CD4-positive, alpha-beta T cell treated with Interleukin-4 for 1 hour (primary cell): ENCODE data around the gene PRLH.
"Not testable (repeated sequence)": the region's sequence is repeated elsewhere in the genome, so short reads cannot be mapped to it uniquely, and the experiment has no call there.

Experiments
- DNase-seq, 2 donors: peaks; one replicate each; pipeline ENCODE4 v3.0.0-alpha.2; 2020 to 2022

PRLH gene

DNA sequence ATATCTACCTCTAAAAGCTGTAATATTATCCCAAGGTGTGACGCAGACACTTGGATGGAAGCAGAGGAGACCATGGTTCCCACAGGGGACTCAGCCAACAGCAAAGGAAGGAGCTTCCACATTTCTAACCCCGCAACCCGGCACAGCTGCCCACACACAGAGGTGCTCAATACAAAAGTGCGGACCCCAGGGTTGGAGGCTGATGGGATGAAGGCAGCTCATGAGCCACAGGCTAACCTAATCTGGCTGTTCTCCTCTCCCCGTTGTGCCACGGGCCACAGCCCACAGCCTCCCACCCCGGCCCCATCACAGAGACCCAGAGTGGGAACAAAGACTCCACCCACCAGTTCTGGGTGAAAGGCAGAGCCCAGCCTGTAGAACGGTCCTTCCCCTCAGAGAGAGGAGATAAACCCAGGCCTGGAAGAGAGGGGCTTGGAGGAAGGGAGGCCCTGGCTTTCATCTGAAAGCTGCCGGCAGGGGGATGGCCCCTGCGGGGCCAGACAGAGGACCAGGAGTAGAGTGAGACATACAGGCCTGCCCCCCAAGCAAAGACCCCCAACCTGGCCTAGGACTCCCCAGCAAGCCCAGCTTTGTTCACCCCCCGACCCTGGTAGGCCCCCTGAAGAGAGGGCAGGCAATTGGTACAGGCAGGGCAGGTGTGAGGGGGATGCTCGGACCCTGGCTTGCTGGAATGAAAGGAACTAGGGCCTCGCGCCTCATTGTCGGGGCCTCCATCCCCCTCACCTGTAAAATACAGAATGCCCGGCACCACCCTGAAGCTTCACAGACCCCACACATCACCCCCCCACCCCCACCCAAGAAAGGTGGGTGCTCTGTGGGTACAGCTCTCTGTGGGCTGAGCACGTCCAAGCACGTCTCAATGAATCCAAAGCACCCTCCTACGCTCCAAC lies 17.3 kb downstream of the PRLH start:
- DNase-seq = no peak

- no peak for DNase-seq
Observed at GRCh38 chr2:237585590-237586221, 19.3 kb downstream of the PRLH start.

GRCh38 chr2:237588044-237588696 lies 21.8 kb downstream of the PRLH start:
- no peak for DNase-seq

GRCh38 chr2:237590272-237591140 lies 24.1 kb downstream of the PRLH start, which contains the start of gene RAB17:
TSS of gene RAB17 (minus strand) at chr2:237590734. CDS start at chr2:237586154, 4,580 bp downstream.
- DNase-seq = no peak

- DNase-seq = peak in 1 of 2 donors; percentile 24
Observed at GRCh38 chr2:237591141-237591881, 24.9 kb downstream of the PRLH start.

DNA sequence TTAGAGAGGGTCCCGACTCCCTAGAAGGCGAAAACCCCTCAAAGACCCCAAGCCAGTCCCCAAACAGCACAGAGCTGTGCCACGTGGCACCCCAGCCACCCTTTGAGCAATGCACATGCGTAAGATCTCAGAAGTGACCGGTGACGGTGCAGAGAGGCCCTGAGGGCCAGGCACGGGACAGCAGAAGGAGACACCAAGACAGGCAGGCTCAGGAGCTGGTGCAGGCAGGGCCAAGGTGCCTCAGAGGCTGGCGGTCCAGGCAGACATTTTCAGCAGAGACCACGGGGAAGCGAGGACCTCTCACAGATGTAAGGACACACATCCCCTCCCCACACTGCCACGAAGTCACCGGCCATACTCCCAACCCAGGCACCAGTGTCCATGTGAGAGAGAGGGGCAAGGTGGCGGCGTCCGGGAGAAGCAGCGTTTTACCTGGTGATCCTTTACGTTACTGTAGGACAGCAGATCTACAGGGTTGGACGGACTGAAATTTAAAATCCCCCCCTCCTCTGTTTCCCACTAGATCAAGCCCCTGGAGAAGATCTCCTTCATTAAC lies 26.1 kb downstream of the PRLH start:
- no peak for DNase-seq

DNA sequence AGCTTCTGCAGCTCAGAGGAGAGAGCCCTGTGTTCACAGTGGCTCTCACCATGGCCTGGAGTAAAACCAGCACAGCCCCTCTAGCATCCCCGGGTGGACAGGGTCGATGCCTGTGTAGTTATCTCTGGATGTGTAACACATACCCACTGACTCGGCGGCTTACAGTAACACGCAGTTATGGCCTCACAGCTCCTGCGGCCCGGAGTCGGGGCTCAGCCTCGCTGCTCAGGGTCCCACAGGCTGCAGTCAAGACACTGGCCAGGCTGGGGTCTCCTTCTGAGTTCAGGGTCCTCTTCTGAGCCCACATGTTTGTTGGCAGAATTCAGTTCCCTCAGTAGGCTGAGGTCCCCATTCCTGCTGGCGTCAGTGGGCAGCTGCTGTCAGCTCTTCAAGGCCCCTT lies 26.7 kb downstream of the PRLH start:
- no peak for DNase-seq

GRCh38 chr2:237593596-237594320 lies 27.4 kb downstream of the PRLH start:
- DNase-seq = no peak

DNA sequence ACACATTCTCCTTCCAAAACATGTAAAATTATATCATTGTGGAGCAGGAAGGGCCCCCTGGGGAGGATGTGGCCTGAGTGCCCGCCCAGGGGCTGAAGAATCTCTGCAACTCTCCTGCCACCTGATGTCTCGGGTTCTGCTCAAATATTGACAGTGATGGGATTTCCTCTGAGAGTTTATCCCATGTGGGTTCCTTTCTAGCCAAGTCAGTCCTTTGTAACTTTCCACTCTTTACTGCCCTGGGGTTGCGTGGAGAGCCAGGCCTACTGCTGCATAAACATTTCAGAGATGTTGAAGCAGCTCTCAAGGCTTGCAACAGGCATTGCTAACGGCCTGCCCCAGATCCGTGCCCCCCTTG lies 28.1 kb downstream of the PRLH start:
- no peak for DNase-seq

GRCh38 chr2:237595829-237596519 lies 29.6 kb downstream of the PRLH start:
- not testable (repeated sequence) for DNase-seq

DNA sequence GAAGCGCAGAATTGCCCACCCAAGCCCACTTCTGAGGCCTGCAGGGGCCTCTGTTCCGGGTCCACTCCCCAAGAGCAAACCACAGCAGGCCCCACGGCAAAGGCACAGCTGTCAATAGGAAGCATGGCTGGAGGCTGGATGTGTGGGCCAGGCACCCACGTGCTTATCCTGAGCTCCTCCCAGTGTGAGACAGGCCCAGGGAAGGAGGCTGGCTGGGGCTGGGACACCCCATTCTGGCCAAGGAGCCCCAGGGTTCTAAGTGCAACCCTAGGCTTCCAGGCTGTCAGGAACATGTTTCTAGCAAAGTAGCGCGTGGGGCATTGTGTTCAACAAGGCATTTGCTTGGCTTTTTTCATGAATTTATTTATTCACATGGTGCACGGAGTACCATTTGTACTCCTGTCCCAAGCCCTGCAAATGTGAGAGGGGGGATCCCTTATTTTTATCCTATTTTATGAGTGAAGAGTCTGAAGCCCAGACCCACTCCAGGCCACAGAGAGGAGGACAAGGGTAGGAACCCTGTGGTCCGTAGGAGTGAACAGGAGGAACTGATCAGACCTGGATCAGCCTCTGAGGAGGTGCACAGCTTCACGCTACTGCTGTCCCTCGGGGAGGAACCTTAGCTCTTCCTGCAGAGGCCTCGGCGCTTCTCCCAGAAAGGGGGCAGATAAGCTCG lies 30.3 kb downstream of the PRLH start:
- no peak for DNase-seq

DNA sequence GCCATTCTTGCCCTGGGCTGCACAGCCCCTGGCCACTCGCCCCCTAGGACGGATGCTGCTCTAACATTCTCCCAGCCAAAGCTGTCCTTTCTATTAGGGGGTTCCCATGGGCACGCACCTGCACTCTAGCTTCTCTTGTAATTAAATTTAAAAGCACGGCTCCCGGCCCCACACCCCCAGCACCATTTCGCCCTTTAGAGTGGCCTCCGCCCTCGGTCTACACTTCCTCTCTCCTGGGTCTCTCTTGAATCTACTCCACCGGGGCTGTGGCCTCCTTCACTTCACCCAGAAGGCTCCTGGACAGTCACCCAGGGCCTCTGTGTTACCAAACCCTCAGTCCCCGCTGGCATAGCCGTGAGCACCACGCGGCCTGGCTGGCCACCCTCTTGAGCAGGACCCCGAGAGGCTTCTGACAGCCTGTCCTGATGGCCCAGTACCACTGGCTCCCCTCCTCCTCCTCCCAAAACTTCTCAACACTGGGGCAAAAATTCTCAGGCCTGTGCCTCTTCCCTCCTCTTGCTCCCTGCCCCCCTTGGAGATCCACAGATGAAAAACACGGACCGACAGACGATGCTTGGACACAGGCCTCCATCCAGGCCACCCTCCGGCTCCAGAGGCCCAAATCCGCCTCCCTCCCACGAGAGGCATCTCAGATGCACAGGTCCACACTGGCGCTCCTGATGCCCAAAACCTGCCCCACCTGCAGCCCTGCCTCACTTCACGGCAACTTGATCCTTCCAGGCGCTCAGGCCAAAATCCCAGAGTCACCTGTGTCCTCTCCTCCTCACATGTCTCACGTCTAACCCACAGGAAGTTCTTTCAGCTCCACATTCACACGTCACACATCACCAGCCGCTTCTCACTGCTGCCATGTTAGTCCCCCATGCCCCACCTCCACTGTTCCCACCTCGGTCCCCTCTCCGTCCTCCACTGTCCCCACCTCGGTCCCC lies 31.1 kb downstream of the PRLH start:
- no peak for DNase-seq

GRCh38 chr2:237598468-237599208 lies 32.3 kb downstream of the PRLH start:
- no peak for DNase-seq

- no peak for DNase-seq
Observed at GRCh38 chr2:237599465-237600110, 33.2 kb downstream of the PRLH start.

DNA sequence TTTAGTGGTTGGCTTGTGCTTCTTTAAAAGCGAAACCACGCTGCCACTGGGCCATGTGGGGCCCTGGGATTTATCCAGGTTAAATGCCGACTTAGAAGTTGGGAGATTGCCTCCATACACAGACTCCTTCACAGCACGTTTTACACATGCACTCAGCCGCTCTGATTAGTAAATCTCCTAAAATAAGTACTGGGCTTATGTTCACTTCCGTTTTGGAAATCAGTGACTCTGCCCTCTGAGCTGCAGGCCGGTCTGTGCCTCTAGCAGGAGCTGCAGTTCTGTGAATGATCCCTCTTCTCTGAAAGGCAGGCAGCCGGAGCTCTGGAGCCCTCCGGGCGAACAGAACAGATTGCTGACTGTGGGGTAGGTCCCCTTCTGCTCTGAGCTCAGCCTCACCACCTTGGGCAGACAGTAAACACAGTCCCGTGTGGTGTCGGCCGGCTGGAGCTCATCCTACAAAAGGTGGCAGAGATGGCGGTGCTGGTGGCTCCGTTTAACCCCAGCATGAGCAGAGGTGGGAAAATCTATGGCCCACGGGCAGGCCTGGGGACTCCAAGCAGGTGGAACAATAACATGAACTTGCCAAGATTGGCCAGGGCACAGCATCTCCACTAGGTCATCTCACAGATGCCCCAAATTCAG lies 34.0 kb downstream of the PRLH start:
- no peak for DNase-seq

DNA sequence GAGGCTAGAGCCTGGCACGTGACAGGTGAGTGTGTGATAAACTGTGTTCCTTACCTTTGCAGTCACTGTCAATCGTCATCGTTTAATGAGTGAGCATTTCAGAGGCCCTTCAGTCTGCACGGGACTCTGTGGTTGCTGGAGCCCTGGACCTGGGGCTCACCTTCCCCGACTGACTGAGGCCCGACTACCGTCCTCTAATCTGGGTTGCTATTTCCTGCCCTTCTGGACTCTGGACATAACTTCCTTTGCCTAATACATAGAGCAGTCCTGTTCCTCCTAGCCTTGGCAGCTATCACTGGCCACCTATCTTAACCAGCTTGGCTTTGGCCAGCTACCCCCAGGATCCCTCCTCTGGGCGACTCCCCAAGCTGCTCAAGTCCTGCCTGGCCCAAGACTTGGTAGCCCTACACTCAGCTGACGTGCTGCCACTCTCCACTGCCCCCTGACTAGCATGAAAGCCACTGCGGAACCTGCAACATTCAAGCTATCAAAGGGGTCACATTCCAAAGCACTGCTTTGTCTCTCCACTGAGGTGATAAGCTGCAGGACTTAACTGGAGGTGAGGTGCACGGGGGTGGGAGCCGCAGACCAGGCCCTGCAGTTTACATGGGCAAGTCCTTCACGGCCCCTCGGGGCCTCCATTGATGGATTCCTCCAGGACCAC lies 35.2 kb downstream of the PRLH start:
- DNase-seq = no peak
